Measurements from ENCODE around the gene CSRP2. TPM values are rescaled to one million over a fixed set of nuclear protein-coding genes. Genes with fewer than 3 reads are reported as not detected.

CSRP2 gene
- total RNA-seq, 1 experiment from 2014 or later: 2.6 TPM

- DNase-seq (ENCODE audit: unreplicated experiment): no peak
- Mint-ChIP-seq H3K4me1 (ENCODE audit: insufficient read depth, unreplicated experiment) (peaks cover 9% of the 10 kb centered on the region), H3K27ac (ENCODE audit: low read depth, unreplicated experiment) (no peak overlapping the region), H3K9me3 (ENCODE audit: unreplicated experiment) (no peaks in the 10 kb centered on the region), H3K36me3 (ENCODE audit: insufficient read depth, unreplicated experiment) (no peaks in the 10 kb centered on the region), H3K4me3 (ENCODE audit: unreplicated experiment) (no peak overlapping the region), H3K27me3 (ENCODE audit: insufficient read depth, unreplicated experiment) (no peaks in the 10 kb centered on the region)
- POLR2A ChIA-PET: interaction anchor here (1.3 to 2.3 kb wide), 2 partner anchors 10 to 13 kb away, joined by 6 to 15 read pairs; partner anchors contain the start of gene CSRP2
- CTCF ChIA-PET: interaction anchor here (0.6 to 1.3 kb wide), 4 partner anchors 12 to 610 kb away, joined by 3 read pairs; partner anchors contain the start of gene CSRP2
- no TSS peak for BruUV-seq (replicated peaks)
- no peak for TF ChIP-seq CTCF (IDR thresholded peaks at IDR 0.05; ENCODE audit: unreplicated experiment)
- intact Hi-C loops (cut with micrococcal nuclease): no loop called here
Observed at GRCh38 chr12:76891609-76892008, 12.8 kb upstream of the CSRP2 start.

GRCh38 chr12:76890151-76891143 is 11.6 kb upstream of the CSRP2 start:
- Mint-ChIP-seq H3K4me3 (ENCODE audit: unreplicated experiment) (no peak overlapping the region), H3K36me3 (ENCODE audit: insufficient read depth, unreplicated experiment) (no peaks in the 10 kb centered on the region), H3K4me1 (ENCODE audit: insufficient read depth, unreplicated experiment) (peaks cover 9% of the 10 kb centered on the region), H3K27me3 (ENCODE audit: insufficient read depth, unreplicated experiment) (no peaks in the 10 kb centered on the region), H3K27ac (ENCODE audit: low read depth, unreplicated experiment) (peak overlapping the region; percentile 64), H3K9me3 (ENCODE audit: unreplicated experiment) (no peaks in the 10 kb centered on the region)
- BruUV-seq (replicated peaks): no TSS peak
- ChIA-PET CTCF (interaction anchor here (0.6 to 1.3 kb wide), 2 partner anchors 11 to 42 kb away, joined by 3 read pairs; partner anchors contain the start of gene CSRP2), POLR2A (interaction anchor here (0.5 to 2.3 kb wide), 4 partner anchors 12 to 74 kb away, joined by 3 to 15 read pairs (median 3); partner anchors contain the start of gene CSRP2)
- no peak for TF ChIP-seq CTCF (IDR thresholded peaks at IDR 0.05; ENCODE audit: unreplicated experiment)
- peak; percentile 62 for DNase-seq (ENCODE audit: unreplicated experiment)
- intact Hi-C loops (cut with micrococcal nuclease): no loop called here

GRCh38 chr12:76888775-76889174 is 10.0 kb upstream of the CSRP2 start:
- no peak for DNase-seq (ENCODE audit: unreplicated experiment)
- TF ChIP-seq CTCF (IDR thresholded peaks at IDR 0.05; ENCODE audit: unreplicated experiment): no peak
- ChIA-PET POLR2A (interaction anchor here (0.9 kb wide), 1 partner anchor 10 kb away, joined by 3 read pairs; the partner anchor contains the start of gene CSRP2), CTCF (interaction anchor here (0.6 kb wide), 1 partner anchor 55 kb away, joined by 3 read pairs; no protein-coding TSS in a partner anchor)
- no peaks in the 10 kb centered on the region for H3K36me3 Mint-ChIP-seq (ENCODE audit: insufficient read depth, unreplicated experiment)
- peaks cover 12% of the 10 kb centered on the region for H3K4me1 Mint-ChIP-seq (ENCODE audit: insufficient read depth, unreplicated experiment)
- no TSS peak for BruUV-seq (replicated peaks)
- peaks cover 3% of the 10 kb centered on the region for H3K9me3 Mint-ChIP-seq (ENCODE audit: unreplicated experiment)
- intact Hi-C loops (cut with micrococcal nuclease): no loop called here
- H3K27me3 Mint-ChIP-seq (ENCODE audit: insufficient read depth, unreplicated experiment): no peaks in the 10 kb centered on the region
- no peak overlapping the region for H3K27ac Mint-ChIP-seq (ENCODE audit: low read depth, unreplicated experiment)
- H3K4me3 Mint-ChIP-seq (ENCODE audit: unreplicated experiment): no peak overlapping the region

- intact Hi-C loops (cut with micrococcal nuclease): no loop called here
- CTCF ChIA-PET: interaction anchor here (0.6 to 2.1 kb wide), 3 partner anchors 43 to 127 kb away, joined by 3 to 9 read pairs (median 4); no protein-coding TSS in a partner anchor
- Mint-ChIP-seq H3K4me3 (ENCODE audit: unreplicated experiment) (no peak overlapping the region), H3K4me1 (ENCODE audit: insufficient read depth, unreplicated experiment) (peaks cover 4% of the 10 kb centered on the region), H3K36me3 (ENCODE audit: insufficient read depth, unreplicated experiment) (no peaks in the 10 kb centered on the region), H3K27me3 (ENCODE audit: insufficient read depth, unreplicated experiment) (no peaks in the 10 kb centered on the region), H3K27ac (ENCODE audit: low read depth, unreplicated experiment) (no peak overlapping the region), H3K9me3 (ENCODE audit: unreplicated experiment) (peaks cover 8% of the 10 kb centered on the region)
- no TSS peak for BruUV-seq (replicated peaks)
- POLR2A ChIA-PET: interaction anchor here (0.6 to 0.7 kb wide), 2 partner anchors 18 to 122 kb away, joined by 3 read pairs; no protein-coding TSS in a partner anchor
- DNase-seq (ENCODE audit: unreplicated experiment): peak; percentile 73
- no peak for TF ChIP-seq CTCF (IDR thresholded peaks at IDR 0.05; ENCODE audit: unreplicated experiment)
Observed at GRCh38 chr12:76883811-76884210, 5.0 kb upstream of the CSRP2 start.
